Thyroid gland (tissue), 4 donors: ENCODE results near the gene NUP42.

Experiments used
- CTCF ChIP-seq, 6 experiments: fragments of 200-600 bp in 3 of 6; fragments of 450-650 bp in 3 of 6; sonication (generic) in 3 of 6; IDR thresholded peaks; one replicate each; pipeline ENCODE4 v1.5.1; 2016 to 2019; ENCODE audit warnings: antibody characterized with exemption in 6 of 6, mild to moderate bottlenecking in 2 of 6, inconsistent platforms in 1 of 6, moderate library complexity in 1 of 6
- POLR2A ChIP-seq, 2 donors: fragments of 450-650 bp; IDR thresholded peaks; one replicate each; pipeline ENCODE4 v1.6.1; 2017; ENCODE audit warnings: antibody characterized with exemption in 2 of 2, mild to moderate bottlenecking in 2 of 2, moderate library complexity in 1 of 2

GRCh38 chr7:23235813-23236221, 54.0 kb downstream of the NUP42 start:
- TF ChIP-seq POLR2A (IDR thresholded peaks at IDR 0.05) (no peak), CTCF (IDR thresholded peaks at IDR 0.05) (no peak)
